ENCODE measurements around the gene CAP2. TPM values are rescaled to one million over a fixed set of nuclear protein-coding genes. Genes with fewer than 3 reads are reported as not detected.

The CAP2 gene
- total RNA-seq, 2 donors from 2014 or later, result 2.7 to 10.4 TPM

DNA sequence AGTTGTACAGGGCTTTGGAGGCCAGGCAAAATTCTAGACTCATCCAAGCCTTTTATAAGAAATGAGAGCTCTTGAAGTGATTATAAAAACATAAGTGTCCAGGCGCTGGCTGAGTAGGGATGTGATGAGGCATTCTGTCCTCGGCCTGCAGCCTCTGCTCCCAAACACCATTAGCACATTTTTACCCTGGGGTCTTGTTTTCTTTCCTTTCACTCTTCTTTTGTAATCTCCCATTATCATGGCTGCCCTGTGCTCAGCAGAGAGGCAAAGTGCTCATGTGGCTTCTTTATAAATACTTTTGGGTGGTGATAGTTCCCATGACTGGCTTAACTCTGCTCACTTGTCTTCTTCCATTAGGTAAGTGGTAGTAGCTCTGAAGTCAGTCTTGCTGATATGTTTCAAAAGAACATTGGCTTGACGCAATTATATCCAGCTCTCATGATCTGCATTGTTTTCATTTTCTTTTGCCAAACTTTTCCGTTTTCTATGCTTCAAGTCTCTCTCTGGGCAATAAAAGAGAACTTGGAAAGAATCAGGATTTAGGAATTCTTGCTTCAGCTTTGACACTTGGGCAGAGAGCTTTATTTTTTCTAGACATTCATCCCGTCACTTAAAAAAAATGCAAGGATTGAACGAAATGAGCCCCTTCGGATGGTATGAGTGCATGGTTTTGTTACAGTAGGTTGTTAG lies 61.1 kb downstream of the CAP2 start:
- intact Hi-C loops (cut with DNase I), result no loop called here
- TF ChIP-seq, protein P1, sequence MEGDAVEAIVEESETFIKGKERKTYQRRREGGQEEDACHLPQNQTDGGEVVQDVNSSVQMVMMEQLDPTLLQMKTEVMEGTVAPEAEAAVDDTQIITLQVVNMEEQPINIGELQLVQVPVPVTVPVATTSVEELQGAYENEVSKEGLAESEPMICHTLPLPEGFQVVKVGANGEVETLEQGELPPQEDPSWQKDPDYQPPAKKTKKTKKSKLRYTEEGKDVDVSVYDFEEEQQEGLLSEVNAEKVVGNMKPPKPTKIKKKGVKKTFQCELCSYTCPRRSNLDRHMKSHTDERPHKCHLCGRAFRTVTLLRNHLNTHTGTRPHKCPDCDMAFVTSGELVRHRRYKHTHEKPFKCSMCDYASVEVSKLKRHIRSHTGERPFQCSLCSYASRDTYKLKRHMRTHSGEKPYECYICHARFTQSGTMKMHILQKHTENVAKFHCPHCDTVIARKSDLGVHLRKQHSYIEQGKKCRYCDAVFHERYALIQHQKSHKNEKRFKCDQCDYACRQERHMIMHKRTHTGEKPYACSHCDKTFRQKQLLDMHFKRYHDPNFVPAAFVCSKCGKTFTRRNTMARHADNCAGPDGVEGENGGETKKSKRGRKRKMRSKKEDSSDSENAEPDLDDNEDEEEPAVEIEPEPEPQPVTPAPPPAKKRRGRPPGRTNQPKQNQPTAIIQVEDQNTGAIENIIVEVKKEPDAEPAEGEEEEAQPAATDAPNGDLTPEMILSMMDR (IDR thresholded peaks at IDR 0.05), result no peak
- H3K27me3 ChIP-seq, result no peaks in the 10 kb centered on the region
- no peak overlapping the region for H3K27ac ChIP-seq
- no peaks in the 10 kb centered on the region for H3K36me3 ChIP-seq
- DNase-seq, result no peak
- H3K9me3 ChIP-seq, result no peaks in the 10 kb centered on the region
- H3K4me1 ChIP-seq, result no peaks in the 10 kb centered on the region
- no peak overlapping the region for H3K9ac ChIP-seq (ENCODE audit: low read depth in 2 of 2, low read length in 2 of 2)
- H3K4me3 ChIP-seq, result no peak overlapping the region

DNA sequence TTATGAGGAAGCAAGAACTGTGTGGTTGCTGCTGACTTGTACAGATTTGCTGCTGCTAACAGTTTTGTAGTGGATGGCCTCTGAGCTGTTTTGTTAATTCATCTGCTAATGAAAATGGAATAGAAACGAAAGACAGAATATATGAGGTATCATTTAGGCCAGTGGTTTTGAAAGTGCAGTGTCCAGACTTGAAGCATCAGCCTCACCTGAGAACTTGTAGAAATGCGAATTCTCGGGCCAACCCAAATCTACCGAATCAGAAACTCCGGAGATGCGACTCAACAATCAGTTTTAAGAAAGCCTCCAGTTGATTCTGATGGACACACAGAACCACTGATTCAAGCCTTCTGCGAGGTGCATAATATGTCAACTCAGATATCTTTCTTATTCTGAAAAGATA lies 62.5 kb downstream of the CAP2 start:
- Histone ChIP-seq H3K9me3 (no peaks in the 10 kb centered on the region), H3K27me3 (no peaks in the 10 kb centered on the region), H3K4me3 (no peak overlapping the region), H3K4me1 (no peaks in the 10 kb centered on the region), H3K27ac (no peak overlapping the region), H3K36me3 (no peaks in the 10 kb centered on the region), H3K9ac (ENCODE audit: low read depth in 2 of 2, low read length in 2 of 2) (no peak overlapping the region)
- TF ChIP-seq, protein P1 (IDR thresholded peaks at IDR 0.05), result no peak
- intact Hi-C loops (cut with DNase I), result no loop called here
- no peak for DNase-seq

DNA sequence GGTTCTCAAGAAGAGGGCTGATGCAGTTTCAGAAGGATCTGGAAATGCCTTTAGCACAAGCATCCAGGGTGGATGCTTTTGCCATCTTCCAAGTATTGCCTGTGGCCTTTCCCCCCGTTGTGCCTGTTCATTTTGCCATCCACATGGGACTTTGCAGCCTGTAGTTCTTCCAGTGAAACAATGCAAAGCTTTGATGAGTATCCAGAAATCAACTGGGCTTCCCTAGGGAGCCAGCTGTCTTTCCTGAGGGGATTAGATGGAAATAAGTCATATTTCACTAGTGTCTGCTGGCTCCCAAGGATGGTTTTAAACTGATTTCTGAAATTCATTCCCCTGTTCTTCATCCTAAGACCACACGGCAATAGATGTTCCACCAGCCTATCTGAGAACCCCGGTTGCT lies 63.3 kb downstream of the CAP2 start:
- DNase-seq, result no peak
- Histone ChIP-seq H3K27me3 (no peaks in the 10 kb centered on the region), H3K9me3 (no peaks in the 10 kb centered on the region), H3K4me3 (no peak overlapping the region), H3K27ac (no peak overlapping the region), H3K4me1 (no peaks in the 10 kb centered on the region), H3K9ac (ENCODE audit: low read depth in 2 of 2, low read length in 2 of 2) (no peak overlapping the region), H3K36me3 (no peaks in the 10 kb centered on the region)
- TF ChIP-seq, protein P1 (IDR thresholded peaks at IDR 0.05), result no peak
- intact Hi-C loops (cut with DNase I), result no loop called here

DNA sequence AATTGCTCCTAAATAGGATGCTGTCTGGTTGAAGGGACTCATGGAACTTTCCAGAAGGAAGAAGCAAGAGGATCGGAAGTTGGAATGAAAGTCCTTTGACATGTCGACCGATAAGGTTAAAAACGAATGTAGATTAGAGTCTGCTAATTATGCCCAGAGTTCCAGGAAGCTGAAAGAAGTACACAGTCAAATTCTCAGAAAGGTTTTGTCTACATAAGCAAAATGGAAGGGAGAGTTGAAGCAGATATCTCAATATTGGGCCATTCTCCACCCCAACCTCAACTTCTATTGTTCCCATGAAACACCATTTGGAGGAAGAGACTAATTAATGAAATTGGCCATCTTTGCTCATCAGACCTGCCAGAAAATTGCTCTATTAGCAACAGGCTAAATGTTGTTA lies 64.0 kb downstream of the CAP2 start:
- Histone ChIP-seq H3K4me3 (no peak overlapping the region), H3K9ac (ENCODE audit: low read depth in 2 of 2, low read length in 2 of 2) (no peak overlapping the region), H3K36me3 (no peaks in the 10 kb centered on the region), H3K9me3 (no peaks in the 10 kb centered on the region), H3K27ac (no peak overlapping the region), H3K27me3 (no peaks in the 10 kb centered on the region), H3K4me1 (no peaks in the 10 kb centered on the region)
- intact Hi-C loops (cut with DNase I), result no loop called here
- no peak for DNase-seq
- TF ChIP-seq, protein P1 (IDR thresholded peaks at IDR 0.05), result no peak

DNA sequence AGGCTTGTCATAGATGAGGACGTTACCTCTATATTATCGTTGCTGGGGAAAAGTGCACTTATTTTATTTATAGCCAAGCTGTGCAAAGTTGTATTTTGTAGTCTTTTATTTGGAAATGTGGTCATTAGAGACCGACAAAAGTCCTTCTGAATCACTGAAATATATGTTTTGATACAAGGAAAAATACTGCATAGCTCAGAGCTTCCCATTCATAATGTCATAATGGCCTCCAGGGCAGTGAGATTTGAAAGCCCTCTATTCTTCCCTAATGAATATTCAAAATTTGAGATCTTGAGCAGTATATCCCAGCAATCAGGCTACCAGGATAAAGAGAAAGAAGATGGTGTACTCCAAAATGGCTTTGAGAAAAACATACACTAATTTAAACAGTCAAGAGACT lies 64.6 kb downstream of the CAP2 start:
- Histone ChIP-seq H3K27me3 (no peaks in the 10 kb centered on the region), H3K9ac (ENCODE audit: low read depth in 2 of 2, low read length in 2 of 2) (no peak overlapping the region), H3K36me3 (no peaks in the 10 kb centered on the region), H3K4me1 (no peaks in the 10 kb centered on the region), H3K4me3 (no peak overlapping the region), H3K9me3 (no peaks in the 10 kb centered on the region), H3K27ac (no peak overlapping the region)
- intact Hi-C loops (cut with DNase I), result no loop called here
- no peak for DNase-seq
- TF ChIP-seq, protein P1 (IDR thresholded peaks at IDR 0.05), result no peak
